IMR-90 (cell line): ENCODE results near the gene TRO. TPM values are rescaled to one million over a fixed set of nuclear protein-coding genes. Genes with fewer than 3 reads are reported as not detected.

Experiments
- ATAC-seq: fragments of 200-7000 bp; cut with Tn5 transposase; 2 replicates; pipeline ENCODE4 v1.9.1; 2020; ENCODE audit warnings: low read depth, mild to moderate bottlenecking, moderate library complexity
- BruUV-seq: library from RNA; stranded (reverse); fragments of 400-500 nt; replicated peaks from 2 replicates; lab custom pipeline; 2021; lab: Mats Ljungman, UMichigan
- CTCF ChIA-PET: fragments of 300-600 bp; formaldehyde crosslinking; extraction: SDS; loops from one replicate; lab custom pipeline; 2021; ENCODE audit warnings: antibody characterized with exemption; lab: Yijun Ruan, JAX
- POLR2A ChIA-PET: fragments of 300-600 bp; sonication (Branson Sonifier 250); formaldehyde crosslinking; loops from one replicate; lab custom pipeline; 2022; ENCODE audit warnings: antibody characterized with exemption; ENCODE audit not compliant: unreplicated experiment; lab: Charles Lee
- DNase-seq: peaks from one replicate; pipeline ENCODE4 v3.0.0; 2013
- H2AFZ ChIP-seq: replicated peaks from 2 replicates; pipeline ENCODE3; 2013; ENCODE audit warnings: low read length, mild to moderate bottlenecking; ENCODE audit not compliant: poor library complexity
- H2AK5ac ChIP-seq: 2 replicates; pipeline ENCODE4 v1.6.1; 2013; ENCODE audit warnings: low read depth, low read length, inconsistent platforms
- H2AK9ac ChIP-seq: replicated peaks from 2 replicates; pipeline ENCODE3; 2013; ENCODE audit warnings: mild to moderate bottlenecking, low read depth, low read length, moderate library complexity; ENCODE audit not compliant: poor library complexity
- H2BK120ac ChIP-seq: 2 replicates; pipeline ENCODE4 v1.6.1; 2013; ENCODE audit warnings: low read depth, low read length, inconsistent platforms
- H2BK15ac ChIP-seq: 3 replicates; pipeline ENCODE4 v1.6.1; 2013; ENCODE audit warnings: low read depth, low read length, inconsistent platforms
- H2BK20ac ChIP-seq: 2 replicates; pipeline ENCODE4 v1.6.1; 2013; ENCODE audit warnings: low read depth, mild to moderate bottlenecking, inconsistent platforms, low read length, moderate library complexity
- H2BK5ac ChIP-seq: 2 replicates; pipeline ENCODE4 v1.6.1; 2013; ENCODE audit warnings: mild to moderate bottlenecking, low read depth, low read length, inconsistent platforms; ENCODE audit not compliant: poor library complexity, severe bottlenecking
- H3K14ac ChIP-seq: replicated peaks from 2 replicates; pipeline ENCODE4 v1.6.1; 2013; ENCODE audit warnings: low read depth, low read length, inconsistent platforms
- H3K18ac ChIP-seq: 2 replicates; pipeline ENCODE4 v1.6.1; 2013; ENCODE audit warnings: low read depth, low read length, control low read depth
- H3K23ac ChIP-seq: 2 replicates; pipeline ENCODE4 v1.6.1; 2013; ENCODE audit warnings: low read depth, low read length, inconsistent platforms
- H3K27ac ChIP-seq: 2 replicates; pipeline ENCODE4 v1.5.1; 2013; ENCODE audit warnings: mild to moderate bottlenecking, control low read depth, low read length; ENCODE audit not compliant: insufficient read depth
- H3K27me3 ChIP-seq: 2 replicates; pipeline ENCODE4 v1.6.1; 2013; ENCODE audit warnings: low read length; ENCODE audit not compliant: control insufficient read depth, insufficient read depth
- H3K36me3 ChIP-seq: 2 replicates; pipeline ENCODE4 v1.6.1; 2013; ENCODE audit warnings: low read length, mixed read lengths; ENCODE audit not compliant: control insufficient read depth, insufficient read depth
- H3K4ac ChIP-seq: 2 replicates; pipeline ENCODE4 v1.6.1; 2013; ENCODE audit warnings: low read depth, low read length, inconsistent platforms
- H3K4me1 ChIP-seq: 2 replicates; pipeline ENCODE4 v1.6.1; 2013; ENCODE audit warnings: low read length, mixed read lengths; ENCODE audit not compliant: control insufficient read depth, insufficient read depth
- H3K4me2 ChIP-seq: 2 replicates; pipeline ENCODE4 v1.6.1; 2013; ENCODE audit warnings: low read depth, mild to moderate bottlenecking, control low read depth, low read length, moderate library complexity
- H3K4me3 ChIP-seq: 2 replicates; pipeline ENCODE4 v1.5.1; 2013; ENCODE audit warnings: low read depth, mild to moderate bottlenecking, control low read depth, low read length, moderate library complexity; ENCODE audit not compliant: insufficient read depth
- H3K56ac ChIP-seq: 2 replicates; pipeline ENCODE4 v1.6.1; 2013; ENCODE audit warnings: low read length, inconsistent platforms; ENCODE audit not compliant: insufficient read depth; ENCODE audit errors: extremely low read depth
- H3K79me1 ChIP-seq, 2 experiments: 2 replicates each; pipeline ENCODE4 v1.6.1; 2013; ENCODE audit warnings: low read length in 2 of 2, inconsistent platforms in 1 of 2, low read depth in 1 of 2
- H3K9ac ChIP-seq: 2 replicates; pipeline ENCODE4 v1.6.1; 2013; ENCODE audit warnings: low read depth, low read length, control low read depth
- H3K9me1 ChIP-seq: 2 replicates; pipeline ENCODE4 v1.6.1; 2013; ENCODE audit warnings: low read length, inconsistent platforms; ENCODE audit not compliant: insufficient read depth
- H3K9me3 ChIP-seq: 2 replicates; pipeline ENCODE4 v1.6.1; 2013; ENCODE audit warnings: low read length; ENCODE audit not compliant: control insufficient read depth, insufficient read depth
- H4K20me1 ChIP-seq: 2 replicates; pipeline ENCODE4 v1.6.1; 2013; ENCODE audit warnings: low read length, inconsistent platforms; ENCODE audit not compliant: insufficient read depth
- H4K5ac ChIP-seq: 2 replicates; pipeline ENCODE4 v1.6.1; 2013; ENCODE audit warnings: mild to moderate bottlenecking, low read depth, low read length, control low read depth
- H4K8ac ChIP-seq, 2 experiments: 2 replicates each; pipeline ENCODE4 v1.6.1; 2013; ENCODE audit warnings: low read depth in 2 of 2, low read length in 2 of 2, control low read depth in 1 of 2, inconsistent platforms in 1 of 2
- H4K91ac ChIP-seq: 2 replicates; pipeline ENCODE4 v1.6.1; 2013; ENCODE audit warnings: low read depth, low read length, inconsistent platforms; ENCODE audit not compliant: insufficient read depth
- BHLHE40 ChIP-seq: fragments of 150-350 bp; IDR thresholded peaks from 2 replicates; pipeline ENCODE4 v1.6.1; 2016; ENCODE audit warnings: mild to moderate bottlenecking, low read depth, low read length
- CEBPB ChIP-seq: IDR thresholded peaks from 2 replicates; pipeline ENCODE4 v1.6.1; 2012; ENCODE audit warnings: low read depth, low read length, improper control_type of control experiment
- CHD1 ChIP-seq: IDR thresholded peaks from 2 replicates; pipeline ENCODE4 v1.6.1; 2012; ENCODE audit warnings: low read depth, low read length, improper control_type of control experiment
- ELK1 ChIP-seq: fragments of 150-350 bp; IDR thresholded peaks from 2 replicates; pipeline ENCODE4 v1.6.1; 2016; ENCODE audit warnings: low read depth, mild to moderate bottlenecking, low read length, moderate library complexity, borderline replicate concordance
- FOS ChIP-seq: fragments of 150-350 bp; IDR thresholded peaks from 2 replicates; pipeline ENCODE4 v1.6.1; 2016; ENCODE audit warnings: low read depth, low read length
- MAFK ChIP-seq: IDR thresholded peaks from 2 replicates; pipeline ENCODE4 v1.6.1; 2012; ENCODE audit warnings: low read depth, low read length, improper control_type of control experiment
- MAZ ChIP-seq: IDR thresholded peaks from 2 replicates; pipeline ENCODE4 v1.6.1; 2012; ENCODE audit warnings: low read depth, mild to moderate bottlenecking, low read length, improper control_type of control experiment, moderate library complexity, borderline replicate concordance
- MXI1 ChIP-seq: IDR thresholded peaks from 2 replicates; pipeline ENCODE4 v1.6.1; 2012; ENCODE audit warnings: low read depth, mild to moderate bottlenecking, low read length, moderate library complexity, borderline replicate concordance
- NFE2L2 ChIP-seq: fragments of 150-350 bp; IDR thresholded peaks from 2 replicates; pipeline ENCODE4 v1.6.1; 2016; ENCODE audit warnings: low read depth, mild to moderate bottlenecking, low read length
- POLR2A ChIP-seq: IDR thresholded peaks from 2 replicates; pipeline ENCODE4 v1.6.1; 2012; ENCODE audit warnings: mild to moderate bottlenecking, low read depth, low read length
- RAD21 ChIP-seq: IDR thresholded peaks from 2 replicates; pipeline ENCODE4 v1.6.1; 2012; ENCODE audit warnings: low read length, improper control_type of control experiment
- RCOR1 ChIP-seq: IDR thresholded peaks from 2 replicates; pipeline ENCODE4 v1.6.1; 2012; ENCODE audit warnings: mild to moderate bottlenecking, low read length, improper control_type of control experiment; ENCODE audit not compliant: insufficient replicate concordance
- RFX5 ChIP-seq: IDR thresholded peaks from 2 replicates; pipeline ENCODE4 v1.8.0; 2012; ENCODE audit warnings: low read depth, mild to moderate bottlenecking, low read length, moderate library complexity
- SMC3 ChIP-seq: fragments of 150-350 bp; IDR thresholded peaks from 2 replicates; pipeline ENCODE4 v1.6.1; 2016; ENCODE audit warnings: low read depth, mild to moderate bottlenecking, antibody characterized with exemption, low read length, moderate library complexity
- USF2 ChIP-seq: fragments of 150-350 bp; IDR thresholded peaks from 2 replicates; pipeline ENCODE4 v1.6.1; 2017; ENCODE audit warnings: mild to moderate bottlenecking, antibody characterized with exemption, low read length, low read depth
- WGBS, 2 experiments: methylation state at CpG; one replicate each; pipeline versions ENCODE4 v1.1.5 to v1.1.7; 2013; ENCODE audit warnings: missing lambda C conversion rate in 2 of 2; ENCODE audit not compliant: insufficient read length in 1 of 2; ENCODE audit errors: extremely low coverage in 2 of 2; 5-methylcytosine and 5-hydroxymethylcytosine counted together
- dilution Hi-C: fragments of 300-500 bp; cut with HindIII; formaldehyde crosslinking; loops from one replicate; pipeline ENCODE4 v1.14.3; 2018; ENCODE audit warnings: low sequenced_read_pairs; ENCODE audit not compliant: unreplicated experiment
- in situ Hi-C: fragments of 300-500 bp; cut with MboI; formaldehyde crosslinking; loops from 3 replicates; pipeline ENCODE4 v1.14.3; 2019; ENCODE audit warnings: low sequenced_read_pairs, inconsistent platforms, mixed read lengths
- intact Hi-C: fragments of 100-400 bp; cut with micrococcal nuclease; formaldehyde crosslinking; loops from 2 replicates; pipeline ENCODE4 v1.10.0; 2022
- polyA plus RNA-seq, 3 experiments: library from polyadenylated mRNA; depleted of rRNA; stranded (reverse); fragments of >200 nt; gene quantifications; 2 replicates each; pipeline ENCODE4 v1.2.3, GENCODE V29; 2012; ENCODE audit warnings: low replicate concordance in 1 of 3
- total RNA-seq: library from RNA; depleted of rRNA; stranded (reverse); fragments of >200 nt; gene quantifications from 2 replicates; pipeline ENCODE4 v1.2.3, GENCODE V29; 2012
- TF ChIP-seq, protein P1 (sequence below): conservative IDR thresholded peaks from 2 replicates; pipeline ENCODE4 v1.5.1; 2012; ENCODE audit warnings: mild to moderate bottlenecking, low read depth, low read length, improper control_type of control experiment

Gene TRO
- total and polyA plus RNA-seq, 2 of the 4 experiments (the other 2 are of a cell fraction): 35.1 to 54.2 TPM

DNA sequence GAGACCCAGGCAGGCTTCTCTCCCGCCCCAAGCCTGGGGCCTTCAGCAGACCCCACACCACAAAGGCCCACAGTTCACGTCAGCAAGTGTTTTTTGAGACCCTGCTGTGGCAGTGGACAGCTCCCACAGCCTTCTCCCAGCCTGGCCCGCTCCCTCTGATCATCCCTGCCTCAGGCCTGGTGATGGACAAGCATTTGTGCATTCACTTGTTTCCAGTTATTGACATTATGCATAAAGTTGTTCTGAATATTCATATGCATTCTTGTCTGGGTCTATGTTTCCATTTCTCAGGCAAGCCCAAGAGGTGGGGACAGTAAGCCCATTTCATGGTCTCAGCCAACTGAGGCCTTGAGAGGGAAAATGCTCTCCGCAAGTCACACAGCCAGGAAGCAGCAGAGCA is 14.7 kb downstream of the TRO start:
- Histone ChIP-seq H2BK5ac (no peak overlapping the region), H3K4me3 (no peak overlapping the region), H3K27ac (no peak overlapping the region), H3K4ac (no peak overlapping the region), H3K9me3 (no peaks in the 10 kb centered on the region), H3K79me1 (no peaks in the 10 kb centered on the region), H4K8ac (no peak overlapping the region), H2AK9ac (no peak overlapping the region), H3K4me2 (no peak overlapping the region), H3K56ac (no peak overlapping the region), H3K9ac (no peak overlapping the region), H3K27me3 (0 out of 2 replicates have a peak, but pooled peaks cover 2% of the 10 kb centered on the region), H4K91ac (no peak overlapping the region), H3K23ac (no peak overlapping the region), H2BK15ac (no peak overlapping the region), H3K4me1 (no peaks in the 10 kb centered on the region), H4K5ac (no peak overlapping the region), H3K9me1 (no peaks in the 10 kb centered on the region), H2AFZ (no peak overlapping the region), H3K18ac (no peak overlapping the region), H3K36me3 (peaks cover 4% of the 10 kb centered on the region; the same call in 1 of the 2 replicates), H2BK20ac (no peak overlapping the region), H2BK120ac (no peak overlapping the region), H3K14ac (no peak overlapping the region), H4K20me1 (no peaks in the 10 kb centered on the region; the same call in 1 of the 2 replicates), H2AK5ac (no peak overlapping the region)
- no CpG with 5 or more reads among the region's 4 CpGs for WGBS, 2 experiments
- no peak for DNase-seq
- POLR2A ChIA-PET: no interaction called here
- dilution Hi-C loops: no loop called here
- no TSS peak for BruUV-seq
- no peak for ATAC-seq
- intact Hi-C loops: no loop called here
- CTCF ChIA-PET: no interaction called here
- TF ChIP-seq RFX5 (no peak), MAZ (no peak), SMC3 (no peak), CEBPB (no peak), FOS (no peak), RAD21 (no peak), NFE2L2 (no peak), BHLHE40 (no peak), ELK1 (no peak), USF2 (no peak), MAFK (no peak), CHD1 (no peak), RCOR1 (no peak), MXI1 (no peak), POLR2A (no peak)
- TF ChIP-seq, protein P1, sequence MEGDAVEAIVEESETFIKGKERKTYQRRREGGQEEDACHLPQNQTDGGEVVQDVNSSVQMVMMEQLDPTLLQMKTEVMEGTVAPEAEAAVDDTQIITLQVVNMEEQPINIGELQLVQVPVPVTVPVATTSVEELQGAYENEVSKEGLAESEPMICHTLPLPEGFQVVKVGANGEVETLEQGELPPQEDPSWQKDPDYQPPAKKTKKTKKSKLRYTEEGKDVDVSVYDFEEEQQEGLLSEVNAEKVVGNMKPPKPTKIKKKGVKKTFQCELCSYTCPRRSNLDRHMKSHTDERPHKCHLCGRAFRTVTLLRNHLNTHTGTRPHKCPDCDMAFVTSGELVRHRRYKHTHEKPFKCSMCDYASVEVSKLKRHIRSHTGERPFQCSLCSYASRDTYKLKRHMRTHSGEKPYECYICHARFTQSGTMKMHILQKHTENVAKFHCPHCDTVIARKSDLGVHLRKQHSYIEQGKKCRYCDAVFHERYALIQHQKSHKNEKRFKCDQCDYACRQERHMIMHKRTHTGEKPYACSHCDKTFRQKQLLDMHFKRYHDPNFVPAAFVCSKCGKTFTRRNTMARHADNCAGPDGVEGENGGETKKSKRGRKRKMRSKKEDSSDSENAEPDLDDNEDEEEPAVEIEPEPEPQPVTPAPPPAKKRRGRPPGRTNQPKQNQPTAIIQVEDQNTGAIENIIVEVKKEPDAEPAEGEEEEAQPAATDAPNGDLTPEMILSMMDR: no peak
- in situ Hi-C loops: no loop called here
